Measurements from ENCODE around the gene SMPD3.

Gene SMPD3

GRCh38 chr16:68411086-68411485, 37.2 kb downstream of the SMPD3 start:
- TF ChIP-seq CTCF (IDR thresholded peaks at IDR 0.05; ENCODE audit: insufficient read depth, low read length) = no peak
- no peak for TF ChIP-seq GABPA (IDR thresholded peaks at IDR 0.05; ENCODE audit: low read depth)
- no peak for TF ChIP-seq SPI1 (IDR thresholded peaks at IDR 0.05; ENCODE audit: borderline replicate concordance, low read depth)
- TF ChIP-seq REST (IDR thresholded peaks at IDR 0.05; ENCODE audit: insufficient replicate concordance, low read depth) = no peak
- TF ChIP-seq POLR2AphosphoS5 (IDR thresholded peaks at IDR 0.05; ENCODE audit: low read depth) = no peak
- DNase-seq (ENCODE audit: low read depth in 1 of 2, low spot score in 1 of 2) = no peak
- Histone ChIP-seq H3K4me3 (replicated peaks; ENCODE audit: insufficient read depth, low read length) (no peak overlapping the region), H3K27ac (replicated peaks) (no peak overlapping the region), H3K27me3 (ENCODE audit: insufficient read depth, poor library complexity, severe bottlenecking) (no peaks in the 10 kb centered on the region)

GRCh38 chr16:68408967-68409366, 39.3 kb downstream of the SMPD3 start:
- no peak for DNase-seq (ENCODE audit: low read depth in 1 of 2, low spot score in 1 of 2)
- Histone ChIP-seq H3K4me3 (replicated peaks; ENCODE audit: insufficient read depth, low read length) (no peak overlapping the region), H3K27ac (replicated peaks) (no peak overlapping the region), H3K27me3 (ENCODE audit: insufficient read depth, poor library complexity, severe bottlenecking) (no peaks in the 10 kb centered on the region)
- no peak for TF ChIP-seq CTCF (IDR thresholded peaks at IDR 0.05; ENCODE audit: insufficient read depth, low read length)
- TF ChIP-seq REST (IDR thresholded peaks at IDR 0.05; ENCODE audit: insufficient replicate concordance, low read depth) = no peak
- TF ChIP-seq POLR2AphosphoS5 (IDR thresholded peaks at IDR 0.05; ENCODE audit: low read depth) = no peak
- TF ChIP-seq SPI1 (IDR thresholded peaks at IDR 0.05; ENCODE audit: borderline replicate concordance, low read depth) = no peak
- TF ChIP-seq GABPA (IDR thresholded peaks at IDR 0.05; ENCODE audit: low read depth) = no peak

GRCh38 chr16:68408428-68408827, 39.9 kb downstream of the SMPD3 start:
- Histone ChIP-seq H3K27ac (replicated peaks) (no peak overlapping the region), H3K4me3 (replicated peaks; ENCODE audit: insufficient read depth, low read length) (no peak overlapping the region), H3K27me3 (ENCODE audit: insufficient read depth, poor library complexity, severe bottlenecking) (no peaks in the 10 kb centered on the region)
- no peak for TF ChIP-seq CTCF (IDR thresholded peaks at IDR 0.05; ENCODE audit: insufficient read depth, low read length)
- no peak for DNase-seq (ENCODE audit: low read depth in 1 of 2, low spot score in 1 of 2)

- TF ChIP-seq SPI1 (IDR thresholded peaks at IDR 0.05; ENCODE audit: borderline replicate concordance, low read depth) (no peak), REST (IDR thresholded peaks at IDR 0.05; ENCODE audit: insufficient replicate concordance, low read depth) (no peak), GABPA (IDR thresholded peaks at IDR 0.05; ENCODE audit: low read depth) (no peak), POLR2AphosphoS5 (IDR thresholded peaks at IDR 0.05; ENCODE audit: low read depth) (no peak), CTCF (IDR thresholded peaks at IDR 0.05; ENCODE audit: insufficient read depth, low read length) (no peak)
- DNase-seq (ENCODE audit: low read depth in 1 of 2, low spot score in 1 of 2) = no peak
- H3K4me3 ChIP-seq (replicated peaks; ENCODE audit: insufficient read depth, low read length) = no peak overlapping the region
- H3K27ac ChIP-seq (replicated peaks) = no peak overlapping the region
- no peaks in the 10 kb centered on the region for H3K27me3 ChIP-seq (ENCODE audit: insufficient read depth, poor library complexity, severe bottlenecking)
Measured at GRCh38 chr16:68406458-68407152, 41.7 kb downstream of the SMPD3 start.

All from HL-60 (cell line).